Measurements from ENCODE around the gene EHBP1L1.

GRCh38 chr11:65639623-65640482, 64.0 kb downstream of the EHBP1L1 start:
- no peak for TF ChIP-seq EZH2phosphoT487 (IDR thresholded peaks at IDR 0.05; ENCODE audit: borderline replicate concordance, low read depth, low read length)
- no peak for TF ChIP-seq CTCF (conservative IDR thresholded peaks at IDR 0.05; ENCODE audit: low read length)

All from OCI-LY7 (cell line).